ENCODE results near the gene FOXP4. TPM values are rescaled to one million over a fixed set of nuclear protein-coding genes. Genes with fewer than 3 reads are reported as not detected.

FOXP4 gene
- total RNA-seq, 4 donors from 2014 or later, result 10.8 to 30.7 (median 17.7) TPM

- no peak overlapping the region for H3K4me3 ChIP-seq
- H3K27ac ChIP-seq (replicated peaks in 1 of 4), result no peak overlapping the region
- intact Hi-C loops (cut with DNase I), result no loop called here
- H3K27me3 ChIP-seq, result peaks cover 0 to 54% (median under 1%) of the 10 kb centered on the region in 4 donors
- TF ChIP-seq EP300 (IDR thresholded peaks at IDR 0.05) (no peak), CTCF (IDR thresholded peaks at IDR 0.05) (no peak), POLR2AphosphoS5 (IDR thresholded peaks at IDR 0.05) (no peak), POLR2A (IDR thresholded peaks at IDR 0.05; ENCODE audit: low read depth) (no peak)
- no peaks in the 10 kb centered on the region for H3K36me3 ChIP-seq
- 87% methylated on average over 4 of the region's 4 CpGs for WGBS
- no peak for DNase-seq (ENCODE audit: extremely low spot score)
- H3K9me3 ChIP-seq, result no peaks in the 10 kb centered on the region
- peaks cover 0 to 11% (median 3%) of the 10 kb centered on the region in 4 donors for H3K4me1 ChIP-seq
Observed at GRCh38 chr6:41644297-41644879, 98.2 kb downstream of the FOXP4 start.

GRCh38 chr6:41645007-41645618, 98.9 kb downstream of the FOXP4 start:
- no peak for TF ChIP-seq POLR2A (IDR thresholded peaks at IDR 0.05; ENCODE audit: low read depth)
- TF ChIP-seq EP300 (IDR thresholded peaks at IDR 0.05), result no peak
- no peak for TF ChIP-seq POLR2AphosphoS5 (IDR thresholded peaks at IDR 0.05)
- TF ChIP-seq CTCF (IDR thresholded peaks at IDR 0.05), result no peak
- intact Hi-C loops (cut with DNase I), result no loop called here
- Histone ChIP-seq H3K4me3 (no peak overlapping the region), H3K36me3 (no peaks in the 10 kb centered on the region), H3K4me1 (peaks cover 0 to 6% (median 0%) of the 10 kb centered on the region in 4 donors), H3K9me3 (no peaks in the 10 kb centered on the region), H3K27ac (replicated peaks in 1 of 4) (no peak overlapping the region), H3K27me3 (peaks cover 0 to 47% (median 0%) of the 10 kb centered on the region in 4 donors)
- 76% methylated on average over 12 of the region's 12 CpGs for WGBS
- DNase-seq (ENCODE audit: extremely low spot score), result no peak

GRCh38 chr6:41646026-41646795, 100.0 kb downstream of the FOXP4 start:
- Histone ChIP-seq H3K4me3 (no peak overlapping the region), H3K27me3 (peaks cover 0 to 39% (median 0%) of the 10 kb centered on the region in 4 donors), H3K9me3 (no peaks in the 10 kb centered on the region), H3K4me1 (no peaks in the 10 kb centered on the region), H3K36me3 (no peaks in the 10 kb centered on the region), H3K27ac (replicated peaks in 1 of 4) (no peak overlapping the region)
- DNase-seq (ENCODE audit: extremely low spot score), result no peak
- intact Hi-C loops (cut with DNase I), result no loop called here
- TF ChIP-seq CTCF (IDR thresholded peaks at IDR 0.05), result no peak
- TF ChIP-seq POLR2AphosphoS5 (IDR thresholded peaks at IDR 0.05), result no peak
- no peak for TF ChIP-seq EP300 (IDR thresholded peaks at IDR 0.05)
- no peak for TF ChIP-seq POLR2A (IDR thresholded peaks at IDR 0.05; ENCODE audit: low read depth)
- WGBS, result 80% methylated on average over 10 of the region's 14 CpGs

- Histone ChIP-seq H3K36me3 (no peaks in the 10 kb centered on the region), H3K4me3 (no peak overlapping the region), H3K9me3 (no peaks in the 10 kb centered on the region), H3K4me1 (no peaks in the 10 kb centered on the region), H3K27me3 (peaks cover 0 to 32% (median 0%) of the 10 kb centered on the region in 4 donors), H3K27ac (replicated peaks in 1 of 4) (no peak overlapping the region)
- intact Hi-C loops (cut with DNase I), result no loop called here
- WGBS, result 67% methylated on average over 7 of the region's 9 CpGs
- DNase-seq (ENCODE audit: extremely low spot score), result no peak
- no peak for TF ChIP-seq POLR2A (IDR thresholded peaks at IDR 0.05; ENCODE audit: low read depth)
- no peak for TF ChIP-seq EP300 (IDR thresholded peaks at IDR 0.05)
- no peak for TF ChIP-seq POLR2AphosphoS5 (IDR thresholded peaks at IDR 0.05)
- no peak for TF ChIP-seq CTCF (IDR thresholded peaks at IDR 0.05)
Observed at GRCh38 chr6:41647061-41647511, 100.9 kb downstream of the FOXP4 start.
